ENCODE results near the gene MAGEB3.
A peak's percentile ranks its signal among the peaks of the same experiment; 100 is the strongest.

MAGEB3 gene

DNA sequence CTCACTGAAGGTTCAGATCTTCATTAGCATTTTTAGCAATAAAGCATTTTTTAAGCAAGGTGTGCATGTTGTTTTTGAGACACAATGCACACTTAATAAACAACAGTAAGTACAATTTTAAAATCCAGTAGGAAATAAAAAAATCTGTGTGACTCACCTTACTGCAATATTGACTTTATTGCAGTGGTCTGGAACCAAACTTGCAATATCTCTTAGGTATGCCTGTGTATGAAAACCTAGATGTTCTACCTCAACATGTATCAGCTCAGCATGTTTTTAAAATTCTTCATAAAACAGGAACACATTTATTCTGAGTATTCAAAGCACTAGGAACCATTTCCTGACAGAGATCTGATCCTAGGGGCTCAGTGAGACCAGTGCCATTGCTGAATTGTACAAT lies 52.1 kb downstream of the MAGEB3 start:
- peak; percentile 3 for DNase-seq

DNA sequence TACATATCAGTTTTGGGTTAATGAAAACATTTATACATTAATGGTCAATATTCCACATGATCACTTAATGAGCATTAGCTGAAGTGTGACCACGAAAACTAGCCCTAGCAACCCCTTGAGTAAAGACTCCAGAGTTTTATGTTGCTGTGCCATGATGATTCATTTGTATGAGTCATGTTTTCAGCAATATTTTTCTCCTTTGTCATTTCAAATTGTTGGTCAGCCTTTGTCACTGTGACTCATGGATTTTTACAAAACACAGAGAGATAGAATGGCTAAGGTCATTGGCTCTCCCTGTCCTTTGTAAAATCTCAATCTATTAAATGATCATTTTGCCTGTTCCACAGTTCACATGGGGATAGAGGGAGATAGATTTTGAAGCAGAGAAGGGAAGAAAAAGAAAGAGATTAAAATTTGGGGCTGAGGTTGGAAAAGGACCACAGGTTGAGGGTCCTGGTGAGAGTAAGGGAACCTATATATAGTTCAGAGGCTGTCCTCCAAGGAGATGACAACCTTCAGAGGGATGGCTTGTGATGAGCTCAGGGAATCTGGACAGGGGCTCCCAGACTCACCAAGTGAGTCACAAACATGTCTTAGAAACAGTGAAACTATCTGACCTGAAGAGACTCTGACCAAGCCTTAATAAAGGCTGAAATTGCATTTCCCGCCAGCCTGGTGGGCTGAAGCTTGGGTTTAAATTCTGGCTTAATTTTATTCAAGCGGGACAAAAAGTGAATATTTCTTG lies 53.2 kb downstream of the MAGEB3 start:
- peak; percentile 82 for DNase-seq

All from fibroblast of upper back skin (primary cell).